Activated T-cell treated with anti-CD3 and anti-CD28 coated beads, Interleukin-2, amount 50 U/mL, for 72 hours (primary cell): ENCODE results near the gene SLC49A3. TPM values are rescaled to one million over a fixed set of nuclear protein-coding genes. Genes with fewer than 3 reads are reported as not detected.
"Not testable (repeated sequence)": the region's sequence is repeated elsewhere in the genome, so short reads cannot be mapped to it uniquely, and the experiment has no call there.

Experiments
- ATAC-seq, 2 donors: fragments of 150-1000 bp; cut with Tn5 transposase; replicated peaks in 1 of 2; 2 replicates each; pipeline ENCODE4 v1.10.0; 2021; ENCODE audit warnings: moderate library complexity in 2 of 2, mild to moderate bottlenecking in 1 of 2
- DNase-seq, 2 donors: peaks; one replicate each; pipeline ENCODE4 v3.0.0; 2021 to 2022; ENCODE audit warnings: mixed read lengths in 1 of 2
- H3K27ac Mint-ChIP-seq: one replicate; pipeline ENCODE4 v1.8.0; 2022; ENCODE audit warnings: mild to moderate bottlenecking, moderate library complexity, mixed read lengths
- H3K27me3 Mint-ChIP-seq: one replicate; pipeline ENCODE4 v1.8.0; 2022; ENCODE audit warnings: low read depth, mixed read lengths
- H3K36me3 Mint-ChIP-seq, 2 donors: one replicate each; pipeline ENCODE4 v1.8.0; 2022; ENCODE audit warnings: mixed read lengths in 2 of 2, mild to moderate bottlenecking in 1 of 2; ENCODE audit not compliant: insufficient read depth in 2 of 2
- H3K4me1 Mint-ChIP-seq: one replicate; pipeline ENCODE4 v1.8.0; 2022; ENCODE audit warnings: low read depth, mixed read lengths
- H3K4me3 Mint-ChIP-seq, 2 donors: one replicate each; pipeline ENCODE4 v1.8.0; 2022; ENCODE audit warnings: mild to moderate bottlenecking in 2 of 2, mixed read lengths in 2 of 2, moderate library complexity in 2 of 2
- H3K9me3 Mint-ChIP-seq, 2 donors: one replicate each; pipeline ENCODE4 v1.8.0; 2022; ENCODE audit warnings: mixed read lengths in 2 of 2
- total RNA-seq, 2 donors: library from RNA; stranded (reverse); gene quantifications; one replicate each; pipeline ENCODE4 v1.2.3, GENCODE V29; 2022

SLC49A3 gene
- total RNA-seq = under 1 TPM; 0.29 to 0.37 TPM

- Mint-ChIP-seq H3K4me3 (no peak within 1 kb of the TSS), H3K27me3 (peaks cover 11% of the 10 kb centered on the region), H3K36me3 (no peaks in the 10 kb centered on the region), H3K27ac (no peak within 1 kb of the TSS), H3K9me3 (no peaks in the 10 kb centered on the region), H3K4me1 (no peaks in the 10 kb centered on the region)
- DNase-seq (no peak), ATAC-seq (peak; percentile 29 to 38)
Measured at GRCh38 chr4:688854-689681, at the start of gene SLC49A3. TSS of gene SLC49A3 (minus strand) at chr4:689151. CDS start at chr4:689127, 24 bp downstream.

- not testable (repeated sequence) for H3K4me1 Mint-ChIP-seq, H3K4me3 Mint-ChIP-seq, ATAC-seq, H3K36me3 Mint-ChIP-seq, DNase-seq, H3K27me3 Mint-ChIP-seq, H3K9me3 Mint-ChIP-seq, H3K27ac Mint-ChIP-seq
Measured at GRCh38 chr4:736561-736960, 47.6 kb upstream of the SLC49A3 start.

GRCh38 chr4:735583-735982, 46.6 kb upstream of the SLC49A3 start:
- H3K4me3 Mint-ChIP-seq = no peak overlapping the region
- ATAC-seq (no peak), DNase-seq (no peak)
- no peak overlapping the region for H3K27ac Mint-ChIP-seq
- H3K27me3 Mint-ChIP-seq = no peaks in the 10 kb centered on the region
- peaks cover 3 to 7% of the 10 kb centered on the region in 2 donors for H3K36me3 Mint-ChIP-seq
- no peaks in the 10 kb centered on the region for H3K9me3 Mint-ChIP-seq
- H3K4me1 Mint-ChIP-seq = no peaks in the 10 kb centered on the region

DNA sequence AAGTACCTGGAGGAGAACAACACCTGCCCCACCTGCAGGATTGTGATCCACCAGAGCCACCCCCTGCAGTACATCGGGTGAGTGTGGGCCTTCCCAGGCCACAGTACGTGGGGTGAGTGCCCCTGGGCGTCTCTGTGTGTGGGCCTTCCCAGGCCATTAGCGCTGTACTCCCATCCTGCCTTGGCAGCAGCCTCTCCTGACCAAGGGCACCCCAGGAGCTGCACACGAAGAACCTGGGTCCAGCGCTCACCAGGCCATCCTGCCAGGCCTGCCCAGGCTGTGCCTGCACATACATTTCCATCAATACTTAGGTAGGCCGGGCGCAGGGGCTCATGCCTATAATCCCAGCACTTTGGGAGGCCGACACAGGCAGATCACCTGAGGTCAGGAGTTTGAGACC, 46.0 kb upstream of the SLC49A3 start:
- Mint-ChIP-seq H3K9me3 (no peaks in the 10 kb centered on the region), H3K27me3 (no peaks in the 10 kb centered on the region)

DNA sequence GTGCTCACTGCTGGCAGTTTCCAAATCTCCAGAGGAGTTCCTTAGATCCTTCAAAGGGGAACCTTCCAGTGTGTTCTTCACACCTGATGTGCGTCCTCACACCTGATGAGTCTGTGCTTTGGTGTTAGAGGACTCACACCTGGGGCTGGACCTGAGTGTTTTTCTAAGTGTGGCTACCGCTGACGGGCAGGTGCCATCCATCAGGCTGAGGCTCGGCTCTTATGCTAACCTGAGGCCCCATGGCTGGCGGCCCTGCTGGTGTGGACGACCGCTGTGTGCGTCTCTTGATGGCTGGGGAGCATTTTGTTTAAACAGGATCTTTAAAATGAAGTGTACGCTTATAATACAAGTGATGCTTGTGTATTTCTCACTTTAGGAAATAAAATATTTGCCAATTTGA, 45.1 kb upstream of the SLC49A3 start:
- no peaks in the 10 kb centered on the region for H3K27me3 Mint-ChIP-seq
- peaks cover 3 to 7% of the 10 kb centered on the region in 2 donors for H3K36me3 Mint-ChIP-seq
- H3K4me3 Mint-ChIP-seq = no peak overlapping the region
- H3K27ac Mint-ChIP-seq = no peak overlapping the region
- H3K9me3 Mint-ChIP-seq = no peaks in the 10 kb centered on the region
- H3K4me1 Mint-ChIP-seq = no peaks in the 10 kb centered on the region
- DNase-seq = no peak
- no peak for ATAC-seq

More for the DNA sequence above, 46.0 kb upstream of the SLC49A3 start:
- ATAC-seq (no peak), DNase-seq (no peak)
- no peak overlapping the region for H3K27ac Mint-ChIP-seq
- H3K36me3 Mint-ChIP-seq = peaks cover 3 to 7% of the 10 kb centered on the region in 2 donors
- no peak overlapping the region for H3K4me3 Mint-ChIP-seq
- H3K4me1 Mint-ChIP-seq = no peaks in the 10 kb centered on the region

DNA sequence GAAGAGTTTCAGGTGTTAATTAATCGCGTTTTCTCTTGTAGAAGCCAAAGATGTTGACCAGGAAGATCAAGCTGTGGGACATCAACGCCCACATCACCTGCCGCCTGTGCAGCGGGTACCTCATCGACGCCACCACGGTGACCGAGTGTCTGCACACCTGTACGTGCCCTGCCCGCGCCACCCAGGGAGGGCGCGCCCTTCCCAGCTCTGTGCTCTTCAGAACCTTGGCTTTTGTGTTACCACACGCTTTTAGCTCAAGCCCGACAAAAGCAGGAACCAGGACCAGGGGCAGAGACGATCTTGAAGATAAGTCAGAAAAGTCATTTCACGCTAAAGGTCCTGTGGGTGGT, 44.7 kb upstream of the SLC49A3 start:
- Mint-ChIP-seq H3K4me3 (no peak overlapping the region), H3K4me1 (no peaks in the 10 kb centered on the region), H3K36me3 (peaks cover 3 to 7% of the 10 kb centered on the region in 2 donors), H3K9me3 (no peaks in the 10 kb centered on the region), H3K27ac (no peak overlapping the region), H3K27me3 (no peaks in the 10 kb centered on the region)
- ATAC-seq (no peak), DNase-seq (no peak)

- DNase-seq (no peak), ATAC-seq (no peak)
- no peaks in the 10 kb centered on the region for H3K27me3 Mint-ChIP-seq
- no peaks in the 10 kb centered on the region for H3K4me1 Mint-ChIP-seq
- no peak overlapping the region for H3K27ac Mint-ChIP-seq
- H3K4me3 Mint-ChIP-seq = no peak overlapping the region
- no peaks in the 10 kb centered on the region for H3K9me3 Mint-ChIP-seq
- H3K36me3 Mint-ChIP-seq = peaks cover 3 to 7% of the 10 kb centered on the region in 2 donors
Measured at GRCh38 chr4:732911-733630, 44.1 kb upstream of the SLC49A3 start.

DNA sequence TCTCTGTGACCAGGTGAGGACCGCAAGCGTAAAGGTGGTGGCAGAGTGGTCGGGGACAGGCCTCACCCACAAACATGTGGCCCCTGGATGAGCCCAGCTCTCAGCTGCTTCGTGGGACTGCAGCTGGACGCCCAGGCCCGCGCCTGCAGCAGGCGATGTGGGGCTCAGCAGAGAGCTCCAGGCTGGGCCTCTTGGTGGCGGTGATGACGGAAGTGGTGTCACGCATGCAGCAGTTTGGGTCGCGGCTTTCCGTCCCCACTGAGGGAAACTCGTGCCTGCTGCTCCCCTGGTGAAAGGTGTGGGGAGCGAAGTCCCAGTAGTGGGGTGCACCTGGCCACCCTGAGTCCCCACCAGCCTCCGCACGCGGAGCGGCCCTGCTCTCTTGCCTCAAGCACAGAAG, 43.5 kb upstream of the SLC49A3 start:
- no peak for ATAC-seq
- peaks cover 5% of the 10 kb centered on the region for H3K4me1 Mint-ChIP-seq

DNA sequence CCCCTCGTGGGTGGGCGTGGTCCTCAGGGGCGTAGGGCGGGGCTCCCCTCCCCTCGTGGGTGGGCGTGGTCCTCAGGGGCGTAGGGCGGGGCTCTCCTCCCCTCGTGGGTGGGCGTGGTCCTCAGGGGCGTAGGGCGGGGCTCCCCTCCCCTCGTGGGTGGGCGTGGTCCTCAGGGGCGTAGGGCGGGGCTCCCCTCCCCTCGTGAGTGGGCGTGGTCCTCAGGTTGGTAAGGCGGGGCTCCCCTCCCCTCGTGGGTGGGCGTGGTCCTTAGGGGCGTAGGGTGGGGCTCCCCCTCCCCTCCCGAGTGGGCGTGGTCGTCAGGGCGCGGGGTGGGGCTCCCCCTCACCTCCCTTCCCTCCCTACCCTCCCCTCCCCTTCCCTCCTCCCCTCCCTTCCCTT, 43.0 kb upstream of the SLC49A3 start:
- DNase-seq, H3K9me3 Mint-ChIP-seq, H3K27me3 Mint-ChIP-seq, H3K27ac Mint-ChIP-seq, H3K4me1 Mint-ChIP-seq, ATAC-seq, H3K4me3 Mint-ChIP-seq, H3K36me3 Mint-ChIP-seq: not testable (repeated sequence)

More for the DNA sequence above, 43.5 kb upstream of the SLC49A3 start:
- Mint-ChIP-seq H3K4me3 (no peak overlapping the region), H3K27ac (no peak overlapping the region), H3K9me3 (no peaks in the 10 kb centered on the region), H3K36me3 (peaks cover 3 to 5% of the 10 kb centered on the region in 2 donors), H3K27me3 (no peaks in the 10 kb centered on the region)
- DNase-seq = no peak

DNA sequence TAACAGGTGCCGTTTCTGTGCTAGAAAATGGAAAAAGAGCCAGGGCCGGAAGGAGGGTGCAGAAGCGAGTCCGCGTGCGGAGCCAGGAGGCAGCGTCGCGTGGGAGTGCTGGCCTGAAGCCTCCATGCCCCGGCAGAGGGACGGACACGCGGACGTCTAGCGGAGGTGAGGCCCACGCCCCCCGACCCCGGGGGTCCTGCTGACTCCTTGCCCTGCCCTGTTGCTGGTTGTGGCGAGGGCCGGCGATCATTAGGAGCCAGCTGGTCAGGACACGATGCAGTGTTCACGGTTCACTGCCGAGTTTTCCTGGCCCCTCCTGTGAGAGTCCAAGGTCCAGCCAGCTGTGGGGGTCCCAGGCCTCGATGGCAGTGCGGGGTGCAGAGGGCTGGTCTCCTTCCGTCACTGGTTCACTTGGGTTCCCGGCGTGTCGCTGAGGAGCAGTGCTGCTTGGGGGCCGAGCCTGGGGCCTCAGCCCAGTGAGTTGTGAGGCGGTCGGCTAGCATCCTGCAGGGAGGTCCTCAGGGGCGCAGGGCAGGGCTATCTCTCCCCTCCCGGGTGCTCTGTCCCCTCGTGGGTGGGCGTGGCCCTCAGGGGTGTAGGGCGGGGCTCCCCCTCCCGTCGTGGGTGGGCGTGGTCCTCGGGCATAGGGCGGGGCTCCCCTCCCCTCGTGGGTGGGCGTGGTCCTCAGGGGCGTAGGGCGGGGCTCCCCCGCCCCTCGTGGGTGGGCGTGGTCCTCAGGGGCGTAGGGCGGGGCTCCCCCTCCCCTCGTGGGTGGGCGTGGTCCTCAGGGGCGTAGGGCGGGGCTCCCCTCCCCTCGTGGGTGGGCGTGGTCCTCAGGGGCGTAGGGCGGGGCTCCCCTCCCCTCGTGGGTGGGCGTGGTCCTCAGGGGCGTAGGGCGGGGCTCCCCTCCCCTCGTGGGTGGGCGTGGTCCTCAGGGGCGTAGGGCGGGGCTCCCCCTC, 42.3 kb upstream of the SLC49A3 start:
- not testable (repeated sequence) for H3K9me3 Mint-ChIP-seq, DNase-seq, H3K27ac Mint-ChIP-seq, H3K27me3 Mint-ChIP-seq, H3K4me3 Mint-ChIP-seq, H3K36me3 Mint-ChIP-seq, ATAC-seq
- peaks cover 13% of the 10 kb centered on the region for H3K4me1 Mint-ChIP-seq

GRCh38 chr4:730511-730910, 41.6 kb upstream of the SLC49A3 start:
- Mint-ChIP-seq H3K36me3 (peaks cover 3% of the 10 kb centered on the region in 2 donors), H3K27me3 (no peaks in the 10 kb centered on the region), H3K27ac (no peak overlapping the region), H3K4me1 (peaks cover 13% of the 10 kb centered on the region), H3K4me3 (no peak overlapping the region), H3K9me3 (no peaks in the 10 kb centered on the region)
- ATAC-seq (no peak), DNase-seq (no peak)

- Mint-ChIP-seq H3K27ac (no peak overlapping the region), H3K4me3 (no peak overlapping the region), H3K36me3 (peaks cover 3 to 5% of the 10 kb centered on the region in 2 donors), H3K9me3 (no peaks in the 10 kb centered on the region), H3K4me1 (peaks cover 13% of the 10 kb centered on the region), H3K27me3 (no peaks in the 10 kb centered on the region)
- DNase-seq = no peak
- no peak for ATAC-seq
Measured at GRCh38 chr4:729336-730315, 40.7 kb upstream of the SLC49A3 start.
